RWPE1 (cell line): ENCODE data around the gene NRXN3.

ENCODE experiments used
- CTCF ChIA-PET: fragments of 350-600 bp; sonication (Branson Sonifier 250); formaldehyde crosslinking; extraction: SDS; loops from one replicate; lab custom pipeline; 2021; lab: Yijun Ruan, JAX
- POLR2A ChIA-PET: fragments of 400-600 bp; formaldehyde crosslinking; extraction: SDS; loops from one replicate; lab custom pipeline; 2020; ENCODE audit warnings: antibody characterized with exemption; ENCODE audit not compliant: low non-redundant PET; lab: Yijun Ruan, JAX
- DNase-seq: peaks from one replicate; pipeline ENCODE4 v3.0.0; 2012; ENCODE audit warnings: low spot score
- H3K27ac ChIP-seq: fragments of 450-650 bp; 2 replicates; pipeline ENCODE4 v1.5.1; 2017
- TF ChIP-seq, protein P1 (sequence below): fragments of 450-650 bp; conservative IDR thresholded peaks from 2 replicates; pipeline ENCODE4 v1.5.1; 2017; ENCODE audit warnings: low read depth, mild to moderate bottlenecking

Gene NRXN3

DNA sequence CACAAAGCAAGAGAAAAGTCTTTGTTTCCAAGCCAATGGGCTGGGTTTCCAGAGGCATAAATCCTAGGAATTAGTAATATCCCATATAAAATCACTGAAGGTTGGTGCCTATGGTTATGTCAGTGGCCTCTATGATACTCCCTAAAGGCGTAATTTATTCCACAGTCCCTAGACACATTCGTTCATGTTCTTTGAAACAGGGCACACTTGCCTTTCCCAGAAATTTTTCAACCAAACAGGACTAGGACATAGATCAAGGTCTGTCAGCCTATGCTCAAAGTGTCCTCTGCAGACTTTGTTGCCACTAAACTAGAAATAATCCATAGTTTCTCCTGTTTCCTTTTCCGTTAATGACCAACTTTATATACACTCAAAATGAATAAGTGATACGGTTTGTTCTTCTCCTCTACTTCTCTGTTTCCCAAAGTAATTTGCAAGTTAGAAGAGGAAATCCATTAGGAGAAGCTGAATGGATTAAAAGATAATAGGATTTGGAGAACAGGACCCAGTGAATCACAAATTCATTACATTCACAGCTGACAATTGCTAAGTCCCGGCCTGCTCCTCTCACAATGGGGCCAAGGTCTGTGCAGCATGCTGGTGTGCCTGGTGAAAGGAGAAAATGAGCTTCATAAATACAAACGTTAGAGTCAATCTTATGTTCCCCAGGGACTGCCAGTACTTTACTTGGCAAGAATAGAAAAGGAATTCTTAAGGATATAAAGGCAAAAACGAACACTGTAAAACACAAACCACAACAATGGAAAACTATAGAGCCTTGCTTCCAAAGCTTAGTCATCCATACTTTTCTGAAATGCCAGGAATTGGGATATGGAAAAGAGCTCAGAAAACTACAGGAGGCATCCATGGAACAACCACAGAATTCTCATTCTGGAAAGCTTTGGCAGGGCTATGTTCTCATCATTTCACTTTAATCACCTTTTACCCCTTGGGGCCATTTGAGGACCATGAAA is 966.2 kb downstream of the NRXN3 start:
- TF ChIP-seq, protein P1, sequence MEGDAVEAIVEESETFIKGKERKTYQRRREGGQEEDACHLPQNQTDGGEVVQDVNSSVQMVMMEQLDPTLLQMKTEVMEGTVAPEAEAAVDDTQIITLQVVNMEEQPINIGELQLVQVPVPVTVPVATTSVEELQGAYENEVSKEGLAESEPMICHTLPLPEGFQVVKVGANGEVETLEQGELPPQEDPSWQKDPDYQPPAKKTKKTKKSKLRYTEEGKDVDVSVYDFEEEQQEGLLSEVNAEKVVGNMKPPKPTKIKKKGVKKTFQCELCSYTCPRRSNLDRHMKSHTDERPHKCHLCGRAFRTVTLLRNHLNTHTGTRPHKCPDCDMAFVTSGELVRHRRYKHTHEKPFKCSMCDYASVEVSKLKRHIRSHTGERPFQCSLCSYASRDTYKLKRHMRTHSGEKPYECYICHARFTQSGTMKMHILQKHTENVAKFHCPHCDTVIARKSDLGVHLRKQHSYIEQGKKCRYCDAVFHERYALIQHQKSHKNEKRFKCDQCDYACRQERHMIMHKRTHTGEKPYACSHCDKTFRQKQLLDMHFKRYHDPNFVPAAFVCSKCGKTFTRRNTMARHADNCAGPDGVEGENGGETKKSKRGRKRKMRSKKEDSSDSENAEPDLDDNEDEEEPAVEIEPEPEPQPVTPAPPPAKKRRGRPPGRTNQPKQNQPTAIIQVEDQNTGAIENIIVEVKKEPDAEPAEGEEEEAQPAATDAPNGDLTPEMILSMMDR, result no peak
- DNase-seq, result no peak
- ChIA-PET CTCF (no interaction called here), POLR2A (no interaction called here)
- no peak overlapping the region for H3K27ac ChIP-seq

DNA sequence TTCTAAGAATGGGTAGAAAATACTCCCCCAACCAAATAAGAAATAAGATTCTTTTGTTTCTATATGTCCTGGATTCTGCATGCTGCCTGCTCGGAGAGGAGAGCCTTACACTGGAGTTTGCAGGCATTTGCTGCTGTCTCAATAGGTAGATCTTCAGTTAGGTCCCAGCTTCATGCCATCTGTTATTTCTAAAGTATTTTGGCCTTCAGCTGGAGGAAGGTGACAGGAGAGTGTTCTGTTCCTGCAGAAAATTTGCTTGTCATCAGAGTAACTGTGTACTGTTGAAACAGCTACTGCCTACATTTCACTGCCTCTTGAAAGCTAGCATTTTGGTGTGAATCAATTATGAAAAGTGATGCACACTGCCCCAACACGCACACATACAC is 966.9 kb downstream of the NRXN3 start:
- ChIA-PET POLR2A (no interaction called here), CTCF (no interaction called here)
- TF ChIP-seq, protein P1, result no peak

DNA sequence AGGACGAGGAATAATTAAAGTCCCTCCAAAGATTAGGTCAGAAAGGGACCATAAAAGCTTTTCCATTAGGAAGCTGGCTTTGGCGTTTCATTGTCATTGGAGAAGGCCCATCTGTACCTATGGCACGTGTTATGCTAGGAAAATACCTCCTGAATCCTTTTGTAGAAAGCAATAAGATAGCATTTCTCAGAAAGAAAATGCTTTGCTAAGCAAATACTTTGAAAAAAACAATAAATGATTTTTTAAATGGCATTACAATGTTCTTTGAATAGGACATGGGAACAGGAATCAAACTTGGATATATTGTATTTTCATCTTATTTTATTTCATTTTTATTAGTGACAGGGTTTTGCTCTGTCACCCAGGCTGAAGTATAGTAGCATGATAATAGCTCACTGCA is 967.7 kb downstream of the NRXN3 start:
- ChIA-PET CTCF (no interaction called here), POLR2A (no interaction called here)
- TF ChIP-seq, protein P1, result no peak
- no peak overlapping the region for H3K27ac ChIP-seq
- no peak for DNase-seq

More for the DNA sequence above, 966.9 kb downstream of the NRXN3 start:
- no peak overlapping the region for H3K27ac ChIP-seq
- no peak for DNase-seq

DNA sequence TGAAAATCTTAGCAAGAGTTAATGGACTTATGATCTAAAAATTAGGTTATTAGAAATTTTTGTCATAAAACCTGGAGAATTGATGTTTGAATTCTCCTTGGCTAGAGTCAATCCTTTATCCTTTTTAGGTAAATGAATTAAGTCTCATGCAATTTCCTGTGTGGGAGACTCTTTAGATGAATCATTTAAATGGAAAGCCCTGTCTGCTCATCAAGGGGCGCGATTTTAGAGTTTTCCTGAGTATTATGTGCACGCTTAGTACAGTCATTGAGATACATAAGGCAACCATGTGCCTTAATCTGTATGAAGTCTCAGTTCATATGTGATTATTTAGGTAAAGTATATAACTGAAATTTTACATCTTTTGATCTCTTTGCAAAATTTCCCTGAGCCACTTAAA is 974.7 kb downstream of the NRXN3 start:
- CTCF ChIA-PET, result no interaction called here
- POLR2A ChIA-PET, result no interaction called here
- no peak for DNase-seq
- TF ChIP-seq, protein P1, result no peak
- H3K27ac ChIP-seq, result no peak overlapping the region

DNA sequence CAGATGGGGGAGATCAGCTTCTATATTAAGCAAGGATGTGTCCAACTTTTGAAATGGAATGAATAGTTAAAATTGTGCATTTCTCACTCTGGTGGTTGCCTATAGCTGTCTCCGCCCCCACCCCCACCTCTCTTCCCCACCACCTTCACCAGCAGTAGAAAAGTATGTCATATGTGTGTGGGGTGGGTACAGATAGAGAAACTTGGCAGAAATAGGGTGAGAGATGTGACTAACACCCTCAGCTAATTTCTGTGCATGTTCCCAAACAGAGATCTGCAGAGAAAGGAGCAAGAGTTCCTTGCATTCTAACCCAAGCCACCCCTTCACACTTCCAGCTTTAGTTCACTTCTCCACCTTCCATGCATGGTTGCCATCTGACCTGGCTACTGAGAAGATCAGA is 980.1 kb downstream of the NRXN3 start:
- TF ChIP-seq, protein P1, result no peak
- no peak for DNase-seq
- ChIA-PET POLR2A (no interaction called here), CTCF (no interaction called here)
- H3K27ac ChIP-seq, result no peak overlapping the region

DNA sequence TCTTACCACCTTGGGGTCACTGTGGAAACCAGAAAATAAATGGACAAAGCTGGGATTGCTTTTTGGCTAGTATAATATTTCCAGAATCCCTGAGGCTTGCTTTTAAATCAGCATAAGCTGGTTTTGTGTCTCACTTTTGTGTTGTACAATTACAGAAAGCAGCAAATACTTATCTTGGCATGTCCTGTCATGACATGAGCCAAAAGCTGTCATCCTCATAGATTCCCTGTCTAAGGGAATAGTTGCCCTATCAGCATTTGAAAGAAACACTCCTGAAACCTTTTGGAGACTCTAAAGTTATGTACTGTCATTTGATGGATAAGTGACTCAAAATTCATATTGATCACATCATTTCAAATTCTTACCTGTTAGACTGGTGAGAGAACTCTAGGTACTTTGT is 987.2 kb downstream of the NRXN3 start:
- ChIA-PET POLR2A (no interaction called here), CTCF (no interaction called here)
- TF ChIP-seq, protein P1, result no peak
- H3K27ac ChIP-seq, result no peak overlapping the region
- DNase-seq, result no peak
